Measurements from ENCODE around the gene SPAG16.

GRCh38 chr2:214117054-214117453 is 832.8 kb downstream of the SPAG16 start:
- TF ChIP-seq CTCF (conservative IDR thresholded peaks at IDR 0.05; ENCODE audit: low read length) (no peak), EZH2phosphoT487 (IDR thresholded peaks at IDR 0.05; ENCODE audit: borderline replicate concordance) (no peak)
